Testis (tissue), 2 donors: ENCODE data around the gene SP5.

Source experiments
- CTCF ChIP-seq, 3 experiments: fragments of 450-650 bp in 2 of 3; fragments of 200-600 bp in 1 of 3; sonication (generic) in 1 of 3; IDR thresholded peaks; one replicate each; pipeline ENCODE4 v1.5.1; 2016 to 2019; ENCODE audit warnings: antibody characterized with exemption in 3 of 3, mild to moderate bottlenecking in 2 of 3, moderate library complexity in 1 of 3
- POLR2A ChIP-seq: fragments of 450-650 bp; IDR thresholded peaks from one replicate; pipeline ENCODE4 v1.6.1; 2017; ENCODE audit warnings: antibody characterized with exemption, mild to moderate bottlenecking, moderate library complexity

GRCh38 chr2:170685591-170685990 is 29.5 kb upstream of the SP5 start:
- TF ChIP-seq CTCF (IDR thresholded peaks at IDR 0.05) (no peak), POLR2A (no peak)
